K562 (cell line): ENCODE measurements around the gene MATCAP1. TPM values are rescaled to one million over a fixed set of nuclear protein-coding genes. Genes with fewer than 3 reads are reported as not detected.
A peak's percentile ranks its signal among the peaks of the same experiment; 100 is the strongest.

Experiments
- CTBP1 ChIP-seq: fragments of 450-650 bp; IDR thresholded peaks from 2 replicates; pipeline ENCODE4 v1.6.1; 2016; ENCODE audit warnings: borderline replicate concordance
- ESRRA ChIP-seq: fragments of 450-650 bp; IDR thresholded peaks from 2 replicates; pipeline ENCODE4 v1.6.1; 2014; ENCODE audit warnings: low read depth, mild to moderate bottlenecking, moderate library complexity, borderline replicate concordance
- MAFF ChIP-seq: IDR thresholded peaks from 2 replicates; pipeline ENCODE4 v1.6.1; 2012; ENCODE audit warnings: low read length, improper control_type of control experiment
- MBD2 ChIP-seq: sonication (generic); IDR thresholded peaks from 2 replicates; pipeline ENCODE4 v1.6.1; 2016; ENCODE audit warnings: low read depth, borderline replicate concordance
- NCOA1 ChIP-seq: fragments of 450-650 bp; IDR thresholded peaks from 2 replicates; pipeline ENCODE4 v1.6.1; 2016; ENCODE audit warnings: low read depth
- PCBP2 ChIP-seq: fragments of 200-400 bp; formaldehyde crosslinking; IDR thresholded peaks from 2 replicates; pipeline ENCODE4 v1.6.1; 2018; ENCODE audit warnings: low read length, low read depth, mild to moderate bottlenecking, moderate library complexity; ENCODE audit not compliant: poor library complexity, severe bottlenecking
- POLR2H ChIP-seq: IDR thresholded peaks from 2 replicates; pipeline ENCODE4 v1.6.1; 2016; ENCODE audit warnings: missing genetic modification characterization, low read depth, mild to moderate bottlenecking, control low read depth, missing compliant biosample characterization, moderate library complexity
- RFX7 ChIP-seq: fragments of 250-450 bp; sonication (Bioruptor Pico); IDR thresholded peaks from 2 replicates; pipeline ENCODE4 v1.5.1; 2021; ENCODE audit warnings: mild to moderate bottlenecking
- SETDB1 ChIP-seq: IDR thresholded peaks from one replicate; pipeline ENCODE4 v1.6.1; 2012; ENCODE audit warnings: low read length, control low read depth, inconsistent platforms
- SLC30A9 ChIP-seq: fragments of 250-450 bp; sonication (Bioruptor Pico); IDR thresholded peaks from 2 replicates; pipeline ENCODE4 v1.8.0; 2022; ENCODE audit warnings: mild to moderate bottlenecking, moderate library complexity
- STAT5B ChIP-seq: fragments of 250-450 bp; sonication (Bioruptor Pico); IDR thresholded peaks from 2 replicates; pipeline ENCODE4 v1.8.0; 2021; ENCODE audit warnings: mild to moderate bottlenecking, inconsistent platforms
- TBP ChIP-seq: optimal IDR thresholded peaks from 2 replicates; pipeline ENCODE3; 2011; ENCODE audit warnings: low read depth, low read length, improper control_type of control experiment
- TCFL5 ChIP-seq: fragments of 250-450 bp; sonication (Bioruptor Pico); conservative IDR thresholded peaks from 2 replicates; pipeline ENCODE4 v1.6.1; 2021; ENCODE audit warnings: mild to moderate bottlenecking, moderate library complexity, matching md5 sums
- ZBTB17 ChIP-seq: fragments of 450-650 bp; formaldehyde crosslinking; IDR thresholded peaks from 2 replicates; pipeline ENCODE4 v1.4.0; 2020; ENCODE audit warnings: mild to moderate bottlenecking
- ZNF696 ChIP-seq: fragments of 250-450 bp; sonication (Bioruptor Pico); conservative IDR thresholded peaks from 2 replicates; pipeline ENCODE4 v1.4.0; 2020; ENCODE audit warnings: mild to moderate bottlenecking, moderate library complexity
- polyA plus RNA-seq, 8 experiments: library from polyadenylated mRNA; depleted of rRNA in 4 of 8; stranded (reverse) in 5 of 8; unstranded in 3 of 8; fragments of >200 nt; fragmentation: Nextera tagmentation in 2 of 8; fragmentation: Illumina TruSeq in 1 of 8; extraction: Ambion mirVana in 2 of 8; extraction: Trizol in 1 of 8; gene quantifications; 2 replicates each; pipeline versions ENCODE4 v1.2.1 to v1.2.3, GENCODE V29; 2011 to 2014; ENCODE audit warnings: inconsistent platforms in 1 of 8, missing spikeins in 1 of 8
- total RNA-seq, 7 experiments: library from RNA; depleted of rRNA in 6 of 7; stranded (reverse); fragments of >200 nt in 6 of 7; fragmentation: Illumina TruSeq in 2 of 7; extraction: Trizol in 2 of 7; gene quantifications; 2 replicates each; pipeline versions ENCODE4 v1.2.1 to v1.2.3, GENCODE V29; 2011 to 2021; ENCODE audit warnings: low replicate concordance in 1 of 7
- TF ChIP-seq, protein P1 (sequence below): fragments of 450-650 bp; IDR thresholded peaks from 2 replicates; pipeline ENCODE4 v1.6.1; 2016; ENCODE audit warnings: low read depth
- TF ChIP-seq, protein P2 (sequence below): fragments of 450-650 bp; IDR thresholded peaks from 2 replicates; pipeline ENCODE4 v1.6.1; 2017; ENCODE audit warnings: antibody characterized with exemption, mild to moderate bottlenecking

MATCAP1 gene
- total and polyA plus RNA-seq, 9 of the 15 experiments (the other 6 are each of a cell fraction or from before 2014, with no cell fraction given), result 3.4 to 20.5 (median 10.3) TPM

DNA sequence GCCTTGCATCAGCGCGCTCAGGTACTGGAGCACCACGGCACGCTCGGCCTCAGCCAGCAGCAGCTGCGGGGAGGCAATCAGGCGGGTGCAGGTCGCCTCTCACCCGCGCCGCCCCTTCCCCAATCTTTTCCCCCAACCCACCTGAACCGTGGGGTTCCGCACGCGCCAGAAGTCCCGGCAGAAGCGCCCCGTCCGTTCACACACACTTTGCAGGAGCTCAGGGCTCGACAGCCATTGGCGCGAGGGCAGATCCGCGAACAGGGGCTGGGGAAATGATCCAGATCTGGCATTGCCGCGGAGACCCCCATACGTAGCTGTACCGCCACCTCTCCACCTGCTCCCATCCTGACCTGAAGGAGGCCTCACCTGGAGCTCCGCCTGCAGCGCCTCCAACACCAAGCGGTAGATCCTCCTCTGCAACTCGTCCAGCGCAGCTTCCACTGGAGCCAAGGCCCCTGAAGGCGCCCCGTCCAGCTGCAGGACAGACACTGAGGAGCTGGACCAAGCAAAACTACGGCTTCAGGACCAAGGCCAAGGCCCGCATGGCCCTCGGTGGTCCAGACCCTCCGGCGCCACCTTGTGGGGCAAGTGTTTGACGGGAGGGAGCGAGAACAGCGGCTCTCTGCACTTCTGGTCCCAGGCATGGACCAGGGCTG is 1.4 kb upstream of the MATCAP1 start (continued):
- peak; percentile 55; the same call in 1 of the 2 replicates for TF ChIP-seq ESRRA
- peak; percentile 84; the same call in 1 of the 2 replicates for TF ChIP-seq NCOA1
- TF ChIP-seq, protein P1, sequence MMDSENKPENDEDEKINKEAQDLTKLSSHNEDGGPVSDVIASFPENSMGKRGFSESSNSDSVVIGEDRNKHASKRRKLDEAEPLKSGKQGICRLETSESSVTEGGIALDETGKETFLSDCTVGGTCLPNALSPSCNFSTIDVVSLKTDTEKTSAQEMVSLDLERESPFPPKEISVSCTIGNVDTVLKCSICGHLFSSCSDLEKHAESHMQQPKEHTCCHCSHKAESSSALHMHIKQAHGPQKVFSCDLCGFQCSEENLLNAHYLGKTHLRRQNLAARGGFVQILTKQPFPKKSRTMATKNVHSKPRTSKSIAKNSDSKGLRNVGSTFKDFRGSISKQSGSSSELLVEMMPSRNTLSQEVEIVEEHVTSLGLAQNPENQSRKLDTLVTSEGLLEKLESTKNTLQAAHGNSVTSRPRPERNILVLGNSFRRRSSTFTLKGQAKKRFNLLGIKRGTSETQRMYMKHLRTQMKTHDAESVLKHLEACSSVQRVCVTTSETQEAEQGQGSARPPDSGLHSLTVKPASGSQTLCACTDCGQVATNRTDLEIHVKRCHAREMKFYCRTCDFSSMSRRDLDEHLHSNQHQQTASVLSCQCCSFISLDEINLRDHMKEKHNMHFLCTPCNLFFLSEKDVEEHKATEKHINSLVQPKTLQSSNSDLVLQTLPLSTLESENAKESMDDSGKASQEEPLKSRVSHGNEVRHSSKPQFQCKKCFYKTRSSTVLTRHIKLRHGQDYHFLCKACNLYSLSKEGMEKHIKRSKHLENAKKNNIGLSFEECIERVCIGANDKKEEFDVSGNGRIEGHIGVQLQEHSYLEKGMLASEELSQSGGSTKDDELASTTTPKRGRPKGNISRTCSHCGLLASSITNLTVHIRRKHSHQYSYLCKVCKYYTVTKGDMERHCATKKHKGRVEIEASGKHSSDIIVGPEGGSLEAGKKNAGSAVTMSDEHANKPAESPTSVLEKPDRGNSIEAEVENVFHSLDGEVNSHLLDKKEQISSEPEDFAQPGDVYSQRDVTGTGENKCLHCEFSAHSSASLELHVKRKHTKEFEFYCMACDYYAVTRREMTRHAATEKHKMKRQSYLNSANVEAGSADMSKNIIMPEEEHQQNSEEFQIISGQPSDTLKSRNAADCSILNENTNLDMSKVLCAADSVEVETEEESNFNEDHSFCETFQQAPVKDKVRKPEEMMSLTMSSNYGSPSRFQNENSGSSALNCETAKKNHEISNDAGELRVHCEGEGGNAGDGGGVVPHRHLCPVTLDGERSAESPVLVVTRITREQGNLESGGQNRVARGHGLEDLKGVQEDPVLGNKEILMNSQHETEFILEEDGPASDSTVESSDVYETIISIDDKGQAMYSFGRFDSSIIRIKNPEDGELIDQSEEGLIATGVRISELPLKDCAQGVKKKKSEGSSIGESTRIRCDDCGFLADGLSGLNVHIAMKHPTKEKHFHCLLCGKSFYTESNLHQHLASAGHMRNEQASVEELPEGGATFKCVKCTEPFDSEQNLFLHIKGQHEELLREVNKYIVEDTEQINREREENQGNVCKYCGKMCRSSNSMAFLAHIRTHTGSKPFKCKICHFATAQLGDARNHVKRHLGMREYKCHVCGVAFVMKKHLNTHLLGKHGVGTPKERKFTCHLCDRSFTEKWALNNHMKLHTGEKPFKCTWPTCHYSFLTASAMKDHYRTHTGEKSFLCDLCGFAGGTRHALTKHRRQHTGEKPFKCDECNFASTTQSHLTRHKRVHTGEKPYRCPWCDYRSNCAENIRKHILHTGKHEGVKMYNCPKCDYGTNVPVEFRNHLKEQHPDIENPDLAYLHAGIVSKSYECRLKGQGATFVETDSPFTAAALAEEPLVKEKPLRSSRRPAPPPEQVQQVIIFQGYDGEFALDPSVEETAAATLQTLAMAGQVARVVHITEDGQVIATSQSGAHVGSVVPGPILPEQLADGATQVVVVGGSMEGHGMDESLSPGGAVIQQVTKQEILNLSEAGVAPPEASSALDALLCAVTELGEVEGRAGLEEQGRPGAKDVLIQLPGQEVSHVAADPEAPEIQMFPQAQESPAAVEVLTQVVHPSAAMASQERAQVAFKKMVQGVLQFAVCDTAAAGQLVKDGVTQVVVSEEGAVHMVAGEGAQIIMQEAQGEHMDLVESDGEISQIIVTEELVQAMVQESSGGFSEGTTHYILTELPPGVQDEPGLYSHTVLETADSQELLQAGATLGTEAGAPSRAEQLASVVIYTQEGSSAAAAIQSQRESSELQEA, result no peak
- no peak for TF ChIP-seq TBP
- no peak for TF ChIP-seq STAT5B (CRISPR knock-in tag)
- no peak for TF ChIP-seq ZNF696
- TF ChIP-seq MAFF, result no peak
- TF ChIP-seq ZBTB17 (CRISPR knock-in tag), result no peak
- no peak for TF ChIP-seq TCFL5 (CRISPR knock-in tag)
- no peak for TF ChIP-seq MBD2
- TF ChIP-seq, protein P2, sequence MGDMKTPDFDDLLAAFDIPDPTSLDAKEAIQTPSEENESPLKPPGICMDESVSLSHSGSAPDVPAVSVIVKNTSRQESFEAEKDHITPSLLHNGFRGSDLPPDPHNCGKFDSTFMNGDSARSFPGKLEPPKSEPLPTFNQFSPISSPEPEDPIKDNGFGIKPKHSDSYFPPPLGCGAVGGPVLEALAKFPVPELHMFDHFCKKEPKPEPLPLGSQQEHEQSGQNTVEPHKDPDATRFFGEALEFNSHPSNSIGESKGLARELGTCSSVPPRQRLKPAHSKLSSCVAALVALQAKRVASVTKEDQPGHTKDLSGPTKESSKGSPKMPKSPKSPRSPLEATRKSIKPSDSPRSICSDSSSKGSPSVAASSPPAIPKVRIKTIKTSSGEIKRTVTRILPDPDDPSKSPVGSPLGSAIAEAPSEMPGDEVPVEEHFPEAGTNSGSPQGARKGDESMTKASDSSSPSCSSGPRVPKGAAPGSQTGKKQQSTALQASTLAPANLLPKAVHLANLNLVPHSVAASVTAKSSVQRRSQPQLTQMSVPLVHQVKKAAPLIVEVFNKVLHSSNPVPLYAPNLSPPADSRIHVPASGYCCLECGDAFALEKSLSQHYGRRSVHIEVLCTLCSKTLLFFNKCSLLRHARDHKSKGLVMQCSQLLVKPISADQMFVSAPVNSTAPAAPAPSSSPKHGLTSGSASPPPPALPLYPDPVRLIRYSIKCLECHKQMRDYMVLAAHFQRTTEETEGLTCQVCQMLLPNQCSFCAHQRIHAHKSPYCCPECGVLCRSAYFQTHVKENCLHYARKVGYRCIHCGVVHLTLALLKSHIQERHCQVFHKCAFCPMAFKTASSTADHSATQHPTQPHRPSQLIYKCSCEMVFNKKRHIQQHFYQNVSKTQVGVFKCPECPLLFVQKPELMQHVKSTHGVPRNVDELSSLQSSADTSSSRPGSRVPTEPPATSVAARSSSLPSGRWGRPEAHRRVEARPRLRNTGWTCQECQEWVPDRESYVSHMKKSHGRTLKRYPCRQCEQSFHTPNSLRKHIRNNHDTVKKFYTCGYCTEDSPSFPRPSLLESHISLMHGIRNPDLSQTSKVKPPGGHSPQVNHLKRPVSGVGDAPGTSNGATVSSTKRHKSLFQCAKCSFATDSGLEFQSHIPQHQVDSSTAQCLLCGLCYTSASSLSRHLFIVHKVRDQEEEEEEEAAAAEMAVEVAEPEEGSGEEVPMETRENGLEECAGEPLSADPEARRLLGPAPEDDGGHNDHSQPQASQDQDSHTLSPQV, result no peak
- TF ChIP-seq RFX7 (CRISPR knock-in tag), result no peak
- no peak for TF ChIP-seq SETDB1
- TF ChIP-seq SLC30A9 (CRISPR knock-in tag), result no peak
- peak; percentile 83; the same call in 1 of the 2 replicates for TF ChIP-seq CTBP1
- TF ChIP-seq POLR2H (tag), result no peak
- no peak for TF ChIP-seq PCBP2
